HG03175 (cell line): Measurements from ENCODE around the gene CXCL8.
"Not testable (repeated sequence)": the region's sequence is repeated elsewhere in the genome, so short reads cannot be mapped to it uniquely, and the experiment has no call there.

Source experiments
- ATAC-seq: cut with Tn5 transposase; IDR thresholded peaks from one replicate; pipeline ENCODE4 v1.9.1; 2021; ENCODE audit warnings: mild to moderate bottlenecking, moderate library complexity; ENCODE audit not compliant: unreplicated experiment

The CXCL8 gene

DNA sequence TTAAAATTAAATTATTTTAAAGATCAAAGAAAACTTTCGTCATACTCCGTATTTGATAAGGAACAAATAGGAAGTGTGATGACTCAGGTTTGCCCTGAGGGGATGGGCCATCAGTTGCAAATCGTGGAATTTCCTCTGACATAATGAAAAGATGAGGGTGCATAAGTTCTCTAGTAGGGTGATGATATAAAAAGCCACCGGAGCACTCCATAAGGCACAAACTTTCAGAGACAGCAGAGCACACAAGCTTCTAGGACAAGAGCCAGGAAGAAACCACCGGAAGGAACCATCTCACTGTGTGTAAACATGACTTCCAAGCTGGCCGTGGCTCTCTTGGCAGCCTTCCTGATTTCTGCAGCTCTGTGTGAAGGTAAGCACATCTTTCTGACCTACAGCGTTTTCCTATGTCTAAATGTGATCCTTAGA lies at the start of gene CXCL8:
Gene CXCL8 (plus strand): TSS at position 217 of the 426 bp plus-strand sequence. CDS start 90 bp downstream, at position 307.
- no peak for ATAC-seq

GRCh38 chr4:73691201-73691600 lies 49.2 kb upstream of the CXCL8 start:
- not testable (repeated sequence) for ATAC-seq

DNA sequence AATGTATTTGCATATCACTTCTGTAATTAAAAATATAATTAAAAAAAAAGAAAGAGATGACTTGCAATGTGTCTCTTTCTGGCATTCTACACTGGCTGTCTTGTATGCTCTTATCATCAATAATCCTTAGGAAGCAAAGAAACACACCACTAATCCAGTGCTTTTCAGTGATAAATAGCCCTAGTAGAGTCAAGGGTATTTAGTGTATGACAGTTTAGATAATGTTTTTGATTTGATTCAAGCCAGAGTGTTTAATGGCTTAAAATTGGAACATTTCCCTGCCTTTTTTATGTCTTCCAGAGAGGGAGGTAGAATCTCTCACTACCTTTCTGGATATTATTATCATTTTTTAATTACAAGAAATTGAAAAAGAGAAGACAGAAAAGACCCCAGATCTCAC lies 48.6 kb upstream of the CXCL8 start:
- ATAC-seq = no peak

- no peak for ATAC-seq
Observed at GRCh38 chr4:73692254-73692653, 48.1 kb upstream of the CXCL8 start.

DNA sequence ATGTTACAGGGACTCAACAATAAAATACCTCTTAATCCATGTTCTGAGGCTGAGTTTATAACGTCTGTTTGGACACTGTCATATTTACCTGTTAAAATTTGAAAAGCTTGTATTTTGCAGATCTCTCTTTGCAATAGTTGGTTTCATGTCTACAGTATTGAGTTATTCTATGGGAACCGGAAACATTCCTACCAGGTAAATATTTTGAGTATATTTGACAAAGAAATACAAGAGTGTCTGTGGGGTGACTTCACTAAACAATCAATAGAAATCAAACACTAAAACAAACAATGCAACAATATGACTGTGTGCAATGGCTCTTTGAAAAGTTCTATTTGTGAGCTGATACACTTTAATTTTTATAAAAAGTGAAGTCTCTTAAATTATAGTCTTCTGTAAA lies 47.7 kb upstream of the CXCL8 start:
- ATAC-seq = no peak

- ATAC-seq = no peak
Observed at GRCh38 chr4:73693811-73694210, 46.6 kb upstream of the CXCL8 start.

DNA sequence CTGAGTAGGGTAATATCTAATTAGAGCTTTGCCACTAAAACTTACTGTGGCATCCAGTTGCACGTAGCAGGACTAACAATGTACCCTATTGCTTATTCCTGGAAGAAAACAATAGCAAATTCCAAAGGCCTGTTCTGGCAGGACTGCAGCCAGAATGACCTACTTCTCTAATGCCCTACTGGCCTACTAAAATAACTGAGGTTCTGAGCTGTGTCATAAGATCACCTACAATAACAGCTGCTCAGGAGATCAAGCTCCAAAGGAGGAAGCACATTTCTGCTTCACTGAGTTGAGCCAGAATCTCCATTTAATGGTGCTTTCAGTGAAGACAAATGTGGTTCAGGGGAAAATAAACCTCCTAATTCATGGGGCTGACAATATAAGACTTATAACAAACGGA lies 42.2 kb upstream of the CXCL8 start:
- ATAC-seq = no peak

DNA sequence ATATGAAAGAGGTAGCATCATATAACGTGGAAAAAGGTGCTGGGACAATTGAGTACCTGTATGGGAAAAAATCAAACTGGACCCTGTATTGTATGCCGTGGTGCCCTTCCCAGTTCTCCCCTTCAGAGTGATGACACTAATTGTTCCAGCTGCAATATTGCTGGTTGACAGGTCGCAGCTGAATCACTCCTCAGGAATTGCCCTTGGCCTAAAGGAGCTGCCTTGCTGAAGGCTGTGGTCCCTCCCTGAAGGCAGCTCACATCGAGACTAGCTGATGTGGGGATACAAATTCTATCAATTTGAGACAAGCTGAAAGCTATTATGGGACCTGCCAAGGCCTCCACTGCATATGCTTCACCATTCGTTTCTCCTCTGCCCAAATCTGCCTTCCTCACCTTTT lies 39.3 kb upstream of the CXCL8 start:
- ATAC-seq = no peak

GRCh38 chr4:73702796-73703287 lies 37.5 kb upstream of the CXCL8 start:
- ATAC-seq = no peak

GRCh38 chr4:73703320-73703719 lies 37.0 kb upstream of the CXCL8 start:
- ATAC-seq = no peak

DNA sequence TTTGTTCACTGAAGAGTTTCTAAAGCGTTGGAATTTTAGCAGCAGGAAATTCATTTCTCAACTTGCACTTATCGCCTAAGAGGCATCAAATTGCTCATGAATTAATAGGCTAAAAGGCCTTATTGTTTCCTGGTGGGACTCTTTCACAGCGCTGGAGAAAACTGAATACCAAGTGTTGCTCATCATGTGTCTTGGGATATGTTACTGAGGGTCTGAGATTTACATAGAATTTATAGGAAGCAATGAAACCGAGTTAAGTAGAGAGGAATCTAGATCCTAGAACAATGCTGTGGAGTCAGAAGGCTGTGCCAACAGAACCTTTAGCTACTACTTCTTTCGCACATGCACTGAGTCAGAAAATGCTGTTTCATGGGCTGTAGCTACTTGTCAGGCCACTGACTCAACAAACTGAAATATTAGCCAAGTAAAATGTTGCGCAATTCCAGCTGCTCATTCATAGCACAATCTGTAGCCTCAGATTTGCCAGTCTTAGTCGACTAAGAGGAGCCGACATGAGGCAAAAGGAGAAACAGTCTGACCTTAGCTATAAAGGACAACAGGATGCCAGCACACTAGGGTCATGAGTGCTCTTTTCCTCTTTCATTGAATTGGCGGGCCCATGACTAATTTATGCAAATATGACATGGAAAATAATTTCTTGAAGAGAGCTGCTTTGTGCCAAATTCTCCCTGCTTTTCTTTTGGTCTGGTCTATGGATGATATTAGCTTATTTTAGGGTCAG lies 35.9 kb upstream of the CXCL8 start:
- peak; percentile 41 for ATAC-seq

DNA sequence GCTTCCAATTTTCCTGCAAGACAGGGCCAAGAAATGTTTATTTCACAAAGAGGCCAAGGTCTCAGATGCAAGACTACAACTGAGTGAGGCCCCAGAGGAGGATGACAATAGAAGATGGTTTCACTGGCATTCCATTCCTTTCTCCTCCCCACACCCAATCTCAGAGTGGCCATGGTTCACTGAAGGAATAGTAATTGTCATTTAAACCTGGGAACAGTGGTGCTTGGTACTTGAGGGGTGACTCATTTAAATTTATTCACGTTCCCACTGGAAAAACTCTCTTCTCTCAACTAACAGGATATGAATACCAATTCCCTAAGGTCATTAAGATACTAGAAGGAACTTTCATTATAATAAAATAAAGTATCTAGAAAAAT lies 35.3 kb upstream of the CXCL8 start:
- no peak for ATAC-seq

DNA sequence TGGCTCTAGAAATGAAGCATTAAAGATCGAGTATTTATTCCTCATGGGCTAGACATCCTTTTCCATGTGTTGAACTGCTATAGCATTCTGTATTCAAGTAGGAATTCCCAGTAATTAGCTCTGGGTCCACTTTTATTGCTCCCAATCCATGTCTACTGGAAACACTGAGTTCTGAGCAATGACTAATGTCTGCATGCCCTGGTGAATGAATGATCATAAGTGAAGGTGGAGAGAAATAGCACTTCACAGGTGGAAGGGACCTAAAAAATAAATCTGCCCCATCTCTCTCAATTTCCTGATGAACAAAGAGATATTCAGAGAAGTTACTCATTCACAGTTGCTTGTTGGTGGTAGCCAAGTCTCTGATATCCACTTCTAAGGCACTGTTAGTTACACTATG lies 34.6 kb upstream of the CXCL8 start:
- ATAC-seq = no peak

- ATAC-seq = no peak
Observed at GRCh38 chr4:73706811-73707210, 33.6 kb upstream of the CXCL8 start.

GRCh38 chr4:73707269-73707875 lies 33.0 kb upstream of the CXCL8 start:
- ATAC-seq = no peak

- ATAC-seq = no peak
Observed at GRCh38 chr4:73707918-73708577, 32.3 kb upstream of the CXCL8 start.

GRCh38 chr4:73709451-73710033 lies 30.8 kb upstream of the CXCL8 start:
- no peak for ATAC-seq

DNA sequence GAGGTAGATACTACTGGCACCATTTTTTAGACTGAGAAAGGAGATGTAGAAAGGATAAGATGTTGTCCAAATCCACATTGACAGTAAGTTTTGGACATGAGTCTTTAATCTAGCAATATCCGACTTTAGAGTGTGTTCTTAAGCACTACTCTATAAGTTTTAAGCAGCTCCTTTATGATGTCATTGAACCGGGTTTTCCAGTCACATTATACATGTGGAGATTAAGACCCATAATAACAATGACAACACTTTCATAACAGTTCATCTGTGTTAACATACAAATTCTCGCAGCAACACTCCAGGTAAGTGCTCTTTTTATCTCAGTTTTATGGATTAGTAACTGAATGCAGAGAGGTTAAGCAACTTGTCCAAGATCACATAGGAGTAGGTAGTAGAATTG lies 30.3 kb upstream of the CXCL8 start:
- no peak for ATAC-seq

DNA sequence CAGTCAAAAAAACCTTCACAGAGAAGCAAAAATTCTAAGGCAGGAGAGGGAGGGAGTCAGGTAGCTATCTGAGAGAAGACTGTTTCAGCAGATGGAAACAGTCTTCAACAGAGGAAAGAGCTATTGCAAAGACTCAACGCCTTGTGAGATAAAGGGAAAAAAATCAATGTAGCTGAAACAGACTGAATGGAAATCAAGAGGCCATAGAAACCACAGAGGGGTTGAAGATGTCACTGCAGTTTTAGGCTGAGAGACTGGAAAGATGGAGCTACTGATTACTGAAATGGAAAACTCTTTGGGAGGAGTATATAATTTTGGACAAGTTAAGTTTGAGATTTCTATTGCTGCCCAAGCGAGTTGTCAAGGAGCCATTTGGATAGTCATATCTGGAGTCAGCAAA lies 28.4 kb upstream of the CXCL8 start:
- ATAC-seq = no peak

DNA sequence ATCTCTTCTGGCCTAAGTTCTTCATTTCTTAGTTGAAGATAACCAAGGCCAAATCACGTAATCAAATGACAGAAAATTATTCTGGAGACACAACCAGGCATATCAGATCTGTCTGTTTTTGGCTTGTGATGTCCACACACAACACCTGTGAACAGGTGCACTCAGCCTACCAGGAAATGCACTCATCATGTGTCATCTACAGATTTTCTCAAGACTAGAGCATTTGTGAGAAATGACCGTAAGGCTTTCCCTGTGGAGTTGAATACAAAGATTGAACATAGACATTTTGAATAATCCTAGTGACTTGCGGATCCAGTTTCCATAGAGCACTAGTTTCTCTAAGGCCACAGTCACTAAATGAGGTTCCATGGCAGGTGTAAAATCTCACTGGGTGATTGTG lies 26.7 kb upstream of the CXCL8 start:
- ATAC-seq = no peak

- ATAC-seq = no peak
Observed at GRCh38 chr4:73714647-73715046, 25.7 kb upstream of the CXCL8 start.

DNA sequence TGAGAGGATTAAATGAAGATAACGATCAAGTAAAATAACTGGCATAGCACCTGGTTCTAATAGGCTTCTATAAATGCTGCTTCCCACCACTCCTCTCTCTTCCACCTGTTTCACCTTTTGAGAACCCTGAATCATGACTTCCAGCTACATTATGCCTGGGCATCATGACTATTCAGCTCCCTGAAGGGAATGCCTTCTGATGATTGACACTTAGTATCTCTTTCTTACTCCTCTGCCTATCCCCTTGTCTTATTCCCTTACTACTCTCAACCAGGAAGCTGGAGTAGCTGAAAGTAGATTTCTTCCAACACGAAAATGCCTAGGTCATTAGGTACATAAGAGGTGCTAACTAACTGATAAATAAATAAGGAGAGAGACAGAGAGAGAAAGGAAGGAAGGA lies 24.7 kb upstream of the CXCL8 start:
- ATAC-seq = no peak
